SK-N-SH treated with all-trans-retinoic acid at 6 μM for 48 hours (cell line): Measurements from ENCODE around the gene UPK3A.

Experiments used
- ESRRG ChIP-seq: fragments of 250-450 bp; sonication (Bioruptor Pico); IDR thresholded peaks from 2 replicates; pipeline ENCODE4 v1.6.1; 2021; ENCODE audit warnings: mild to moderate bottlenecking
- ISL1 ChIP-seq: fragments of 250-450 bp; sonication (Bioruptor Pico); IDR thresholded peaks from 2 replicates; pipeline ENCODE4 v2.1.2; 2022; ENCODE audit warnings: mild to moderate bottlenecking, moderate library complexity
- ZFP30 ChIP-seq: fragments of 450-650 bp; formaldehyde crosslinking; IDR thresholded peaks from 2 replicates; pipeline ENCODE4 v1.5.0; 2022; ENCODE audit warnings: mild to moderate bottlenecking, moderate library complexity
- TF ChIP-seq, protein P1 (sequence below): fragments of 250-450 bp; sonication (Bioruptor Pico); IDR thresholded peaks from 2 replicates; pipeline ENCODE4 v1.5.1; 2020; ENCODE audit warnings: low read depth, mild to moderate bottlenecking, moderate library complexity
- TF ChIP-seq, protein P2 (sequence below): fragments of 250-450 bp; sonication (Bioruptor Pico); IDR thresholded peaks from 2 replicates; pipeline ENCODE4 v1.5.1; 2021; ENCODE audit warnings: mild to moderate bottlenecking, moderate library complexity
- TF ChIP-seq, protein P3 (sequence below): fragments of 250-450 bp; sonication (Bioruptor Pico); IDR thresholded peaks from 2 replicates; pipeline ENCODE4 v1.5.0; 2020; ENCODE audit warnings: mild to moderate bottlenecking, moderate library complexity

DNA sequence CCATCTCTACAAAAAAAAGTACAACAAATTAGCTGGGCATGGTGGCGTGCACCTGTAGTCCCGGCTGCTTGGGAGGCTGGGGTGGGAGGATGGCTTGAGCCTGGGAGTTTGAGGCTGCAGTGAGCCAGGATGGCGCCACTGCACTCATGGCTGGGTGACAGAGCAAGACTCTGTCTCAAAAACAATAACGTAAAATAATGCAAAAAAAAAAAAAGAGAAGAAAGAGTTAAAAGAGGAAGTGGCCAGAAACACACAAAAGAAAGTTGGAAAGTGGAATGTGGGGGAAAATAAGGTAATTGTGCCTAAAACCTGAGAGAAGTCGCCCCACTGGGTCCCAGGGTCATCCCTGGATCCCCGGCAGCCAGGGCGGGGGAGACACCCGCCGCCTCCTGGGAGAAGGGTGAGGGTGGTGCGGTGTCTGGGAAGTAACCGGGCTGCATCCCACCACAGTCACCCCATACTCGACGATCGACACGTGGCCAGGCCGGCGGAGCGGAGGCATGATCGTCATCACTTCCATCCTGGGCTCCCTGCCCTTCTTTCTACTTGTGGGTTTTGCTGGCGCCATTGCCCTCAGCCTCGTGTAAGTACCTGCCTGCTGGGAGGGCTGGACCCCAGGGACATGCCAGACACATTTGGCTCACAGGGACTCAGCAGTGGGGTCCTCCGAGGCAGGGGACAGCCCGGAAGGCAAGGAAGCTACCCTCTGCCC, 8.1 kb downstream of the UPK3A start:
- TF ChIP-seq, protein P1, sequence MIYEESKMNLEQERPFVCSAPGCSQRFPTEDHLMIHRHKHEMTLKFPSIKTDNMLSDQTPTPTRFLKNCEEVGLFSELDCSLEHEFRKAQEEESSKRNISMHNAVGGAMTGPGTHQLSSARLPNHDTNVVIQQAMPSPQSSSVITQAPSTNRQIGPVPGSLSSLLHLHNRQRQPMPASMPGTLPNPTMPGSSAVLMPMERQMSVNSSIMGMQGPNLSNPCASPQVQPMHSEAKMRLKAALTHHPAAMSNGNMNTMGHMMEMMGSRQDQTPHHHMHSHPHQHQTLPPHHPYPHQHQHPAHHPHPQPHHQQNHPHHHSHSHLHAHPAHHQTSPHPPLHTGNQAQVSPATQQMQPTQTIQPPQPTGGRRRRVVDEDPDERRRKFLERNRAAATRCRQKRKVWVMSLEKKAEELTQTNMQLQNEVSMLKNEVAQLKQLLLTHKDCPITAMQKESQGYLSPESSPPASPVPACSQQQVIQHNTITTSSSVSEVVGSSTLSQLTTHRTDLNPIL (CRISPR knock-in tag) = no peak
- TF ChIP-seq, protein P2, sequence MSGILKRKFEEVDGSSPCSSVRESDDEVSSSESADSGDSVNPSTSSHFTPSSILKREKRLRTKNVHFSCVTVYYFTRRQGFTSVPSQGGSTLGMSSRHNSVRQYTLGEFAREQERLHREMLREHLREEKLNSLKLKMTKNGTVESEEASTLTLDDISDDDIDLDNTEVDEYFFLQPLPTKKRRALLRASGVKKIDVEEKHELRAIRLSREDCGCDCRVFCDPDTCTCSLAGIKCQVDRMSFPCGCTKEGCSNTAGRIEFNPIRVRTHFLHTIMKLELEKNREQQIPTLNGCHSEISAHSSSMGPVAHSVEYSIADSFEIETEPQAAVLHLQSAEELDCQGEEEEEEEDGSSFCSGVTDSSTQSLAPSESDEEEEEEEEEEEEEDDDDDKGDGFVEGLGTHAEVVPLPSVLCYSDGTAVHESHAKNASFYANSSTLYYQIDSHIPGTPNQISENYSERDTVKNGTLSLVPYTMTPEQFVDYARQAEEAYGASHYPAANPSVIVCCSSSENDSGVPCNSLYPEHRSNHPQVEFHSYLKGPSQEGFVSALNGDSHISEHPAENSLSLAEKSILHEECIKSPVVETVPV (CRISPR knock-in tag) = no peak
- no peak for TF ChIP-seq ZFP30
- no peak for TF ChIP-seq ISL1
- no peak for TF ChIP-seq ESRRG (CRISPR knock-in tag)
- TF ChIP-seq, protein P3, sequence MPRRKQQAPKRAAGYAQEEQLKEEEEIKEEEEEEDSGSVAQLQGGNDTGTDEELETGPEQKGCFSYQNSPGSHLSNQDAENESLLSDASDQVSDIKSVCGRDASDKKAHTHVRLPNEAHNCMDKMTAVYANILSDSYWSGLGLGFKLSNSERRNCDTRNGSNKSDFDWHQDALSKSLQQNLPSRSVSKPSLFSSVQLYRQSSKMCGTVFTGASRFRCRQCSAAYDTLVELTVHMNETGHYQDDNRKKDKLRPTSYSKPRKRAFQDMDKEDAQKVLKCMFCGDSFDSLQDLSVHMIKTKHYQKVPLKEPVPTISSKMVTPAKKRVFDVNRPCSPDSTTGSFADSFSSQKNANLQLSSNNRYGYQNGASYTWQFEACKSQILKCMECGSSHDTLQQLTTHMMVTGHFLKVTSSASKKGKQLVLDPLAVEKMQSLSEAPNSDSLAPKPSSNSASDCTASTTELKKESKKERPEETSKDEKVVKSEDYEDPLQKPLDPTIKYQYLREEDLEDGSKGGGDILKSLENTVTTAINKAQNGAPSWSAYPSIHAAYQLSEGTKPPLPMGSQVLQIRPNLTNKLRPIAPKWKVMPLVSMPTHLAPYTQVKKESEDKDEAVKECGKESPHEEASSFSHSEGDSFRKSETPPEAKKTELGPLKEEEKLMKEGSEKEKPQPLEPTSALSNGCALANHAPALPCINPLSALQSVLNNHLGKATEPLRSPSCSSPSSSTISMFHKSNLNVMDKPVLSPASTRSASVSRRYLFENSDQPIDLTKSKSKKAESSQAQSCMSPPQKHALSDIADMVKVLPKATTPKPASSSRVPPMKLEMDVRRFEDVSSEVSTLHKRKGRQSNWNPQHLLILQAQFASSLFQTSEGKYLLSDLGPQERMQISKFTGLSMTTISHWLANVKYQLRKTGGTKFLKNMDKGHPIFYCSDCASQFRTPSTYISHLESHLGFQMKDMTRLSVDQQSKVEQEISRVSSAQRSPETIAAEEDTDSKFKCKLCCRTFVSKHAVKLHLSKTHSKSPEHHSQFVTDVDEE (CRISPR knock-in tag) = no peak
